DMS79 (cell line): ENCODE measurements around the gene LARGE2.

ENCODE experiments used
- DNase-seq: peaks from one replicate; lab custom pipeline; 2025; lab: John Stamatoyannopoulos, UW

LARGE2 gene

DNA sequence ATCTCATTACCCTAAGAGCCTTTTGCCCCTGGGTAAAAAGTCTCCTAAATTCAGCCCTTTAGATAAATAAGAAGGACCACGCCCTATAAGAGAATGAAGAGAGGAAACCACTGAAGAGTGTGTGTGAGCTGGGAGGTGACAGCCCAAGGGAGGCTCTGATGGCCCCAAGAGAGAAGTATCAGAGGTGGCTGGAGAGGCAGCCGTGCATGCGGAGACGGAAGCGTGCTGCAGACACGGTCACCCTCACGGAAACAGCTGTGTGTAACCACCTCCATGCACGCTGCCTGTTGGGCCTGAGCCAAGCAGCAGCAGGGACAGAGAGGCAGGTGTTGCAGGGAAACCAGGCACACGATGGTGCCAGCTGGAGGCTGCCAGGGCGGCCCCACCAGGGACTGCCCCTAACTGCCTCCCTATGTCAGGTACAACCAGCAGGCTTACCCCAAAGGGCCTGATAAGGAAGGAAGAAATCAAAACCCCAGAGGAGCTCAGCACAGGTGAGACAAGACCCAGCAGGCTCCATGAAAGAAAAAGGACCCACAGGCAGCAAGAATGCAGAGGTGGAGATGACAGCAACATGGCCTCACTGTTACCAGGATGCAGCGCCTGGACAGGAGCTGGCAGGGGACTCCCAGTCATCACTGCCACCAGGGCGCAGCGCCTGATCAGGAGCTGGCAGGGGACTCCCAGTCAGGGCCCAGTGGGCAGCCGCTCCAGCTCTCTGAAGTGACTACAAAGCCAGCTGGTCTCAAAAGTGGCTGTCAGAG, 7.8 kb downstream of the LARGE2 start:
- DNase-seq, result peak; percentile 87

DNA sequence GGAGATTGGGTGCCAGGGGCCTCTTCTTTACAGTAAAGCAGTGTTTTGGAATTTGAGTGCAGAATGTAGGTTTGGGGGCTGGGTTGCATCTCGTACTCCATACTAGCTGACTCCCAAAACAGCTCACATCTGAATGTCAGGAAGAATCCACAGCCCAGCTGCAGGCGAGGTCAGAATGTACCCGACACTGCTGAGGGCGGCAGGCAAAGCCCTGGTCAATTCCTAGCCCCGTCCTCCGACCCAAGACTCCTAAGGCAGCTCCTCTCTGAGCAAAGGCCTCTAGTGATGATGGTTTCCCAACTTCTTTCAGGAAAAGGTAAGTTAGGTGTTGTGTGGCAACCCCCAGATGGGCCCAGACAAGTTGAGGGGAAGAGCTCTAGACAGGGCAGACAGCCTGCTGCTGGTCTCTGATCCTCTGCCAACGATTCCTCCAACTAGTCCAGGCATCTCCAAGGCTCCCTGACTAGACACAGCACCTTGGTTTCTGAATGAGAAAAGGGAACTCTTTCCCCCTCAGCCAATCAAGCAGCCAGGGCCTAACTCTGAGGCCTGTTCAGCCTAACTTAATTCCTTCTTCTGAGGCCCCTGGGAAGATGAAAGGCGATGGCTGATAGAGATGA, 8.6 kb downstream of the LARGE2 start:
- no peak for DNase-seq

DNA sequence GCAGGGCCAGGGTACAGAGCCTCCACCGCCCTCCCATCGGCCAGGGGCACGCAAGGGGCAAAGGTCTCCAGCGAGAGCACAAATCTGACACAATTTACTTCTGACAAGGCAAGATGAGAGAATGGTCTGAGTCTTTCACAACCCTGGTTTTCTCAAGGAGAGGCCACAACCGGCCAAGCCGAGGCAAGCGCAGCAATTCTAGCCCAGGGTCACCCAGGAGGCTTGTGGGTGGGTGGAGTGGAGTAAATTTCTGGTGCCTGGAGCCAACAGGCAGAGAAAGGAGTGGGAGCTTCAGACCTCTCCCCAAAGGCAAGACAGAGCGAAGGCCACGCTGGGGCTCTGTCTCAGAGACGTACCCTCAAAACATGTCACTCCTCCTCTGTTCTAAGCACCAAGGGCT, 9.3 kb downstream of the LARGE2 start:
- DNase-seq, result no peak

DNA sequence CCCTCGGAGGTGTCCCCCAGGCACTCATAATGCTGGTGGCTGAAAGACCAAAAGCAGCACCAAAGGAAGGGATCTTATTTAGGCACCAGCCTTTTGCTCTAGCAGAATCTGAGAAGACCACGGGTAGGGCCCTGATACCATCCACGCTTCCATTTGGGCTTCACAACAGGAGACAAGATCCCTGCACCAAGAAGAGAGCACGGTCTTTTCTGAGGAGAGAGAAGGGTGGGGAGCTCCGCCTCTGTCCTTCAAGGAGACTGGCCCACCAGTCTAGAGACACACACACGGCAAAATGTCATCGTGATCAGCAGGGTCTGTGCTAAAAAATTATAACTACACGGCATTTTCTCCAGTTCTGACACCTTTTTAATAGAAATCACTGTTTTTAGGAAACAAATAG, 9.8 kb downstream of the LARGE2 start:
- no peak for DNase-seq

DNA sequence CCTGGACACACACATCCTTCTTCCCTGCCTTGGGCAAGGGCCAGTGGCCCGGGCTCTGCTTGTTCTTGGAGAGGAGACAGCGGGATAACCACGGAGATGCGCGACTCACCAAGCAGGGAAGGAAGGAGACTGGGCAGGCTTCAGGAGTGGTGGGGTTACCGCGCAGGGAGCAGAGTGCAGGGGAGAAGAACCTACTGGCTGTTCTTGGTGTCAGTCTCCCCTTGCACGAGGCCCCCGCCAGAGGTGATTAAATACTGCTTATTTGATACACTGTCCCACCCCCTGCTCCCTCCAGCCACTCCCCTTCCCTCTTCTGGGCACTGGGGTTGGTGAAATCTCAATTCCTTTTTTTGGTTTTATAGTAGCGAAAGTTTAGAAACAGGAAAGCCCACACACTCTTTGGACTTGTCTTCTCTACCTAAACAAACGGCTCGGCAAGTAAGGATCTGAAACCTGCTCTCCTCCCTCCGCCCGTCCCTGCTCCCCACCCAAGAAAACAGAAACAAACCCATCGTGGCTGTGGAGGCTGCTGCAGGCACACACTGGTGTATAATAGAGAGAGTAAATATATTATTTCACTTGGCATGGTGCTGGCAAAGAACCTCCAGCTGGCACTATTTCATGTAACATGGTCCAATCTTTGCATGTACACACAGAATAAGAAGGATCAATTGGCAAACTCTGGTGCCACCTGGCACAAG, 10.8 kb downstream of the LARGE2 start:
- DNase-seq, result no peak

DNA sequence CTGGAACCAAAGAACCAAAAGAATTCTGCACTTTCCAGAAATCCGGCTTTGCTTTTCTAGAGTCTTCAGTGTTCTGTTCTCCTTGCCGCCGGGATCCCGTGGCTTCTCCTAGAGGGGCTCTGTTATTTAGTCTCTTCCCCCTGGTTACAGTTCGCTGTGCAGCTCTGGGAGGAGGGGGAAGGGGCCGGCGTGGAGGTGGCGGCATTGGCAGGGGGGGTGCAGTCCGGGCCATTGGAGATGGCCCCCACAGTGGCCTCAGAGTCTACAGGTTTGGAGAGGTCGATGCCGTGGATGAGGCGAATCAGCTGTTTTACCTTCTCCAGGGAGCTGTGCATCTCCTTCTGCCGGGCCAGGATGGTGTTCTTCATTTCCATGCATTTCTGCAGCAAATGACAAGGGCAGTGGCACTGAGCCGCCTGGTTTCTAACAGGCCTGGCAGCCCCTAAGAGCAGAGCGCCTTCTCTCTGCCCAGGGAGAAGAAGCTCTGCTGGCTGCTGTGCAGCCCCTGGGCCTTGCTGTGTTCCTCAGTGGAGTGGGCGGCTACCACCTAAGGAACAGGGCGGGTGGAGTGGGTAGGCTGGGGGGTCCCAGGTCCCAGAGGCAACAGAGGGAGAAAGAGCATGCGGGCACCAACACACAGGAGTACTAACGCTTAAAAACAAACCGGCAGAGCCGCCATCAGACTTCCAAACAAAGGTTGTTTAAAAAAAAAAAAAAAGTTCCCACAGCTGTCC, 11.6 kb downstream of the LARGE2 start:
- no peak for DNase-seq

DNA sequence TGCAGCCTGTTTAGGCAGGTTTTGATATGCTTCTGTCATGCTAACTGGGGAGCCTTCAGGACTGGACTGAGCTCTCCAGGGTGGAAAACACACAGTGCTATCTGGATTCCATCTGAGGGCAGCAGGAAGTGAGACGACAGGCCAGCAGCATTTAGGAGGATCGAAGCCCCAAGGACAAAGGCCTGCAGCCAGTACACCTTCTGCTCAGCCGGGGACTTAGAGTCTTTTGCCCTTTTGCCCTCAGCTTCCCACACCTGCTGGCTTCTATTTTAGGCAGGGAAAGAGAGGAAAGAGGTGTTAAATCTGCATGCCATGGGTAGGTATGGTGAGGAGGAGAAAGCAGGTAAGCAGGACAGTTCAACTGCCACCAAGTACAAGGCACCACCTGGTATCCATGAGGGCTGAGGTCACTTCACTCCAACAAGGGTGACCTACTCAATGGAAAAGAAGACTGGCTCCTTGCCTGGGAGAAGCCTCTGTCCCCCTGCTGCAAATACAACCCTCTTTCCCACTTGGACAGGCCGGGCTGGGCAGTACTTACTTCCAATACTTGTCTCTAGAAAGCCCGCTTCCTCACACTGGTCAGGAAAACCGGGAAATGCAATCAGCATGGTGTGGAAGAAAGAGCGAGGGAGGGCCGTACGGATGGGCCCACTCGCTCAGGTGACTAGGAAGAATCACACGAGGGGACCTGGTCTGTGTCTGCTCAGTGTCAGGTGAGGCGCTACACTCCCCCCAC, 12.3 kb downstream of the LARGE2 start:
- DNase-seq, result no peak

DNA sequence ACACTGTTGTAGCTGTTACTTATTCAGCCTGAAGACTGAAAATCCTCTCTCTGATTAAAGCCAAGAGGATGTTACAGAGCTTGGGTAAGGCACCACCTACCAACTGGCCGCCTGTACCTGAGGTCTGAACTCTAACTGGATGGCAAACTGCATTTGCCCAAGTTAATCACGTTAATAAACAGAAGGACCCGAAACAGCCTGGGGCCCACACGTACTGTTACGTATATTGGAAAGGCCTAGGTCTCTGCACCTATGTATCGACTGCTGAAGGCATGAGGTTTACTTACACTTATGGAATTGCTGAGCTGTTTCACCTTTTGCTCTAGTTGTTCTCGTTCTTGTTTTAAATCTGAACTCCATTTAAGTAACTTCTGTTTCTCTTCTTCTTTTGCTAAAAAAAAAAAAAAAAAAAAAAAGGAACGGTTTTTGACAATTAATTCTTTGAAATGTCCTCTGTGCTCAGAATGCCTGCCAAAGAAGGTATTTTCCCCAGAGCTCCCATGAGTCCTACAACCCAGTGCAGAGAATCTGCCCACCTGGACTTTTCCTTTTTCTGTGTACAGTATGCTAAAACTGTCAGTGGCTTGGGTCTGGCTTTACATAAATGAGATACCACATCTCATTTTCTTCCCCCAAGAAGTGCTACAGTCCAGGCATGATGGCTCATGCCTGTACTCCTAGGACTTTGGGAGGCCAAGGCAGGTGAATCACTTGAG, 13.1 kb downstream of the LARGE2 start:
- DNase-seq, result no peak

DNA sequence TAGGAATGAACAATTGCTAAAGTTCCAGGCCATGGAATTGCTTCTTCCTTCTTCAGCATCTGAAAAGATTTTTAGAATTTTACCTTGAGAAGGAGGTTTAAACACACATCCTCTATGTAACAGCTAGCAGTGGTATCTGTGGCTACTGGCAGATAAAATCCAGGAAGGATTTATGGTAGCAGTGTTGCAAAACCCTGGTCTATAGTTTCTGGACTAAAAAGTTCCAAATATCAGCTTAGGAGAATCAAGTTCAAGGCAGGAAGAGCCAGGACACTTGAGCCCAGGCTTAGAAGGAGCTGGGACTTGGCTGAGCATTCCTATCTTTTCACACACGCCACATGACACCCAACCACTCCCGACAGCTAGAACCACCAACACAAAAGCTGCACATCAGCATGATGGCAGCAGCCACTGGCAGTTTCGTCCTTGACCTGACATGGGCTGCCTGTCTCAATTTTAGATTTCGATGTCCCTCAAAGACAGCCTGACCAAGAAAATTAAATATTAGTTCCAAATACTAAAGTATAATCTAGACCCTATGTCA, 14.1 kb downstream of the LARGE2 start:
- DNase-seq, result no peak

DNA sequence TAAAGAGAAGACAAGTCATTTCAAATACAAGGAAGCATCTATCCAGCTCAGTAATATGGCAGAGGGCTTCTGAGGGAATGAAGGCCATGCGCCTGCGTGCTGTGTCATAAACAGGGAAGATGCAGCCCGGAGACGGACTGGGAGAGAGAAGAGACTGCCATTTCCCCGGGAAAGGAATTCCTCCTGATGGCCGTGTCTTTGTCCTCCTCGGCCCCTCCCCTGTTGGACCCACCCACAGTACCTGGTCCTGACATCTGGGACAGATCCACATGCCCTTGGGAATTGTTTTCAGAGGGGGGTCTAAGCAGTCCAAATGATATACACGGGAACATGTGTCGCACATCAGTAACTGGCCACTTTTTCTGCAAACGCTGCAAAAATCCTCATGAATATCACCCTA, 15.5 kb downstream of the LARGE2 start:
- DNase-seq, result no peak

DNA sequence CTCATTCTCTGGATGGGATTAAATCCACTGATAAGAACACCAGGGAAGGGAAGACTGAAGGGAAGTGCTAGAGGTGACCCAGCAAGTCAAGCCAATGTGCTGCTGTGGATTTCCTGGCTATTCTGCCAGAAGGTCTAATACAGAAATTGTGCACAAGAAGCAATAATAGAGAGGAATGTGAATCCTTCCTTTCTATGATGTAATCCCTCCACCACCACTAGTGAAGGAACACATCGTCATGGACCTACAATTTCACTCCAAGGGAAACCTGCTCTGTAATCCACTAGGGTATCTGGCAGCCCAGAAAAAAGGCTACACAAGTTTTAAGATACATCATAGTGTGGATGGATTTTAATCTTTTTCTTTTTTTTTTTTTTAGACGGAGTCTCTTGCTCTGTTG, 17.4 kb downstream of the LARGE2 start:
- no peak for DNase-seq

DNA sequence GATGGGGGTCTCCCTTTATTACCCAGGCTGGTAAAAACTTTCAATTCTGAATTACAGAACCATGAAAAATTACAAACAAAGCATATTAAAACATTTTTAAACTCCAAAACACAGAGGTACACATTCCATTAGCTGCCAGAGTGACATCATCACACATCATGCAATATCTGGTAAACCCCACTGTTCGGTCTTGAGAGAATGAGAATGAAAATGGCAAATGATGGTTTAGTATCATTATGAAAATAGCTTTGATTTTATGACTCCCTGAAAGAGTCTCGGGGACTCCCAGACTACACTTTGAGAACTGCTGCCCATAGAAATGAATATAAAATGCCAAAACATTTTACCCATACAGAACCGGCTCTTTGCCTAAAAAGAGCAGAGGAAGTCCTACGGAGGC, 18.8 kb downstream of the LARGE2 start:
- DNase-seq, result no peak

DNA sequence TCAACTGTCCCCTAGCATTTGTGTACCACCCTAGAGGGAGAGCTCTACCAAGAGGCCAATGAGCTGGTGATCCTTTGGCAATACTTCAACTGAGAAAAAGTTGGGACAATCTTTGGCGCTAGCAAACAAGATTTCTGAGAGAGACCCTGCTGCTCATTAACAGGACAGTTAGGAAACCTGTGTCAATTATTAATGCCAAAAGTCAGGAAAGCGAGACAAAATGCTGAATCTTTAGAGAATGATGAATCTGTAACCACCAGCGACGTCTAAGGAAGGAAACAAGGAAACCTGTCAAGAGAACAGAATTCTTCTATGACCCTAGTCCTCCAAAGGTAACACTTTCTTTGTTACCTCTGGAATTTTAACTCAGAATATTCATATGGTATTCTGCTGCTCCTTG, 19.9 kb downstream of the LARGE2 start:
- DNase-seq, result no peak

DNA sequence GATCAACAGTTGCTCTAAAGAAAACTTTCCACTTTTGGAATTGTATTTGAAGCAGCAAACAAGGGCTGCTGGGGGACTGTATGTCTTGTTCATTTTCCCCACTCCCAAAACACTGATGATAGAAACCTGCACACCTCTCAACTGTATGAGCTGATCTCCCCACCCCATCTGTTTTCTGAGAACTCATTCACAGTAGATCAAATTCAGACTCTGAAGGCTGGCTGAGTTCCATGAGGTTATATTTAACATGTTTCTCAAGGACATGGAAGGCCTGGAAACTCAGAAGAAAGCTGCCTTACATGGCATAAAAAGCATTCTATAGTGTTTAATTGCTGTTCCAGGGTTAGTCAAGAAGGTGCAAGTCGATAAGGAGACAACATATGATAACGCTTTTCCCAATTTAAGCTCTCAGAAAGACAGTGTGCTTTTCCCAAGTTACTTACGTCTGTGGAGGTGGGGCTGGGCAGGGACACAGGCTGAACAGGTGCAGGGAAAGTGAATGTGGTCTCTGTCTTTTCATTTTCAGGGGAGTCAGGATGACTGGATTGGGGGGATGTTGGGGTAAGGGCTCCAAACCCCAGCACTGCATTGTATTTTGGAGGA, 23.0 kb downstream of the LARGE2 start:
- no peak for DNase-seq

DNA sequence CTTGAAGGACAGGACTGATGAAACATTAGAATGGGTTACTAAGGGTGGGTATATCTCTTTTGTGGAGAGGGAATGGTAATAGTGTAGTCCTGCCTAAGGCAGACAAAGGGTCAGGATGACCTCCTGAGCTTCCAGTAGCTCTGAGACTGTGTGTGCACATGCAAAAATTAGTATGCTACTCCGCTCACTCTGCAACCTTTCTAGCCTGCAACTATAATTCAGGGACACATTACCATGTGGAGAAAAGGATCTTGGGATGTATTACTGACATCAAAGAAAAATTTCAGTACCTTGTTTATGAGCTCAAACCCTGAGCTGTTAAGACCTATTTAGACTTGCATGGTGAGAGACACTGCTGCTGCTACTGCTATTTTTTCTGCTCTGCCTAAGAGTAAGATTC, 25.4 kb downstream of the LARGE2 start:
- no peak for DNase-seq

DNA sequence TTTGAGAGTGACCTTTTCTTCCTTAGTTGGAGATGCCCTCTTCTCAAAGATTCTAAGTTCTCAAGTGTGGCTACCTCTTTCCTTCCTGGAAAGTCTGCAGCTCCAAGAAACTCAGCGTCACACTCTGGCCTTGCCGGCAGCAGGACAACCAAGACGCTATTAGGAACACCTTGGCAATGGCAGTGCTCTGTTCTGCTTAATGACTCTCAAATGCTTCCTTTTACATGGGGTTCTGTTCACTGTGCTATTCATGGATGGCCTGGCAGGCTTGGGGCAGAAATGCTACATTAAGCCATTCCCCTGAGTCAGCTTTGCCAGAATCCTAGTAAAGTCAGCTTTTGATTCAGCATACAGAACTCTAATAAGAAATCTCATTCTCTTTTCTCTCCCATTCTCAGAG, 25.9 kb downstream of the LARGE2 start:
- no peak for DNase-seq

DNA sequence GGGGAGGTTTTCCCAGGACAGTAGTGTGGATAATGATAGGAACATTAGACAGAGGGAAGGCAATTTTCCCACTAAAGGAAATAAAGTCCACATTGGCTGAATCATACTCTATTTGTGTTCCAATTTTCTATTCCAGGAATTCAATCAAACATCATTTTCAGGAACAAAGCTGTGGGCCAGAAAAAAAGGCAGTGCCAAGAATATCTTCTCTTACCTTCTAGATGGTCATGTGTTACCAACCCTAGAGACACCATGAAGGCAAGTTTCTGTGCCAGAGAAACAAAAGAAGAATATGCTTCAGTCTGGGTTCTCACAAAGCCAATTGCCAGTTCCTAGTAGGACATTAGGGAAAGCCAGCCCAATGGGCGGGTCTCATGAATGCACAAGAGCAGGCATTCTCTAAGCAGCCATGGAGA, 27.5 kb downstream of the LARGE2 start:
- no peak for DNase-seq

DNA sequence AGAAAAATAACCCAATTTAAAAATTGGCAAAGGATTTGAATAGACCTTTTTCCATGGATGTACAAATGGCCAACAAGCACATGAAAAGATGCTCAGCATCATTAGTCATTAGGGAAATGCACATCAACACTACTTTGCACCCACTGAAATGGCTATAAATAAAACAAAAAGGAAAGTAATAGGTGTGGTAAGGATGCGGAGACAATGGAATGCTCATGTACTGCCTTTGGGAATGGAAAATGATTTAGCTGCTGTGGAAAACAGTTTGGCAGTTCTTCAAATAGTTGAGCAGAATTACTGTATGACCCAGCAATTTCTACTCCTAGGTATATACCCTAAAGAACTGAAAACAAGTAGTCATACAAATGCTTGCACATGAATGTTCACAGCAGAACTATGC, 37.4 kb downstream of the LARGE2 start:
- no peak for DNase-seq

DNA sequence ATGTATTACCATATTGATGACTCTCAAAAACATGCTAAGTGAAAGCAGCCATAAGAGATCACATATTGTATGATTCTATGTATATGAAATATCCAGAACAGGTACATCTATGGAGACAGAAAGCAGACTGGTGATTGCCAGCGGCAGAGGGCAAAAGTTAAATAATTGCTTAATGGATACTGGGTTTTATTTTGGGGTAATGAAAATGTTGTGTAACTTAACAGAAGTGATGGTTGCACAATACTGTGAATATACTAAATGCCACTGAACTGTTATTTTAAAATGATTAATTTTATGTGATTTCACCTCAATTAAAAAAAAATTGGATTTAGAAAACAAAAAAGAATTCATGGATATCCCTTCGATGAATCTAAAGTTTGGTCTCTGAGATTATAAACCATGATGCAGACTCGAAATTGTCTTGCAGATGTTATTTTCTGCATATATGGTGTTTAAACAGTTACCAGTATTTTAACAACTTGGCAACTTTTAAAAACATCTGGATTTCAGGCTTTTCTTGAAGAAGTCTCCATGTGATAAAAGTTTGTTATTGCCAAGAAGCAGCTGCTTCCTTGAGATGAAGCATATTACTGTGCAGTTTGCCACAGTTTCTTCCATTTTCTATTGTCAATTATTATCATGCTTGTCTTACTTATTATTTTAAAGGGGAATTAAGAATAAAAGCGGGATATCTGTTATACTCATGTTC, 38.1 kb downstream of the LARGE2 start:
- DNase-seq, result no peak

DNA sequence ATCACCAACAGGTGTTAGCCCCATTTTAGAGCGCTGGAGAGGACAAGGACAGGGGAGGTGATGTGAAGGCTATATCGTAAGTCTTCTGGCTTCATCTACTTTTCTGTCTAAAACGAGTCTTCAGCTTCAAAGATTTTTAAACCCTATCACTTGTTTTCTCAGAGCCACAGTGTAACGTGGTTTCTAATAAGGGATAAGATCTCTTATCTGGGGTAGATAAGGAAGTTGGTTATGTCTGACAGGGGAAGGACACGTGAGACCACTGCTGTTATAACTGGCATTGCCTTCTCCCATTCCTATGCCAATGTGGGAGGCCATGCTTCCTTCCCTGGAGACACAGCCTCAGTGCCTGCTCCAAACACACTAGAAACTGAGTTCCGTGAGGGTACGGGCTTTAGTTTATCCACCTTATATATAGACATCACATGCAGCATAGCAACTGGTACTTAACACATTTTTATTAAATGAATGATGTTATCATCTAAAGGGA, 39.3 kb downstream of the LARGE2 start:
- DNase-seq, result no peak
